ENCODE results near the gene KRTAP4-7.

The KRTAP4-7 gene

GRCh38 chr17:41131979-41132378 lies 48.0 kb downstream of the KRTAP4-7 start:
- DNase-seq (ENCODE audit: low spot score): peak; percentile 25
- TF ChIP-seq, protein P1, sequence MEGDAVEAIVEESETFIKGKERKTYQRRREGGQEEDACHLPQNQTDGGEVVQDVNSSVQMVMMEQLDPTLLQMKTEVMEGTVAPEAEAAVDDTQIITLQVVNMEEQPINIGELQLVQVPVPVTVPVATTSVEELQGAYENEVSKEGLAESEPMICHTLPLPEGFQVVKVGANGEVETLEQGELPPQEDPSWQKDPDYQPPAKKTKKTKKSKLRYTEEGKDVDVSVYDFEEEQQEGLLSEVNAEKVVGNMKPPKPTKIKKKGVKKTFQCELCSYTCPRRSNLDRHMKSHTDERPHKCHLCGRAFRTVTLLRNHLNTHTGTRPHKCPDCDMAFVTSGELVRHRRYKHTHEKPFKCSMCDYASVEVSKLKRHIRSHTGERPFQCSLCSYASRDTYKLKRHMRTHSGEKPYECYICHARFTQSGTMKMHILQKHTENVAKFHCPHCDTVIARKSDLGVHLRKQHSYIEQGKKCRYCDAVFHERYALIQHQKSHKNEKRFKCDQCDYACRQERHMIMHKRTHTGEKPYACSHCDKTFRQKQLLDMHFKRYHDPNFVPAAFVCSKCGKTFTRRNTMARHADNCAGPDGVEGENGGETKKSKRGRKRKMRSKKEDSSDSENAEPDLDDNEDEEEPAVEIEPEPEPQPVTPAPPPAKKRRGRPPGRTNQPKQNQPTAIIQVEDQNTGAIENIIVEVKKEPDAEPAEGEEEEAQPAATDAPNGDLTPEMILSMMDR (IDR thresholded peaks at IDR 0.05; ENCODE audit: extremely low read depth, missing control alignments): no peak

DNA sequence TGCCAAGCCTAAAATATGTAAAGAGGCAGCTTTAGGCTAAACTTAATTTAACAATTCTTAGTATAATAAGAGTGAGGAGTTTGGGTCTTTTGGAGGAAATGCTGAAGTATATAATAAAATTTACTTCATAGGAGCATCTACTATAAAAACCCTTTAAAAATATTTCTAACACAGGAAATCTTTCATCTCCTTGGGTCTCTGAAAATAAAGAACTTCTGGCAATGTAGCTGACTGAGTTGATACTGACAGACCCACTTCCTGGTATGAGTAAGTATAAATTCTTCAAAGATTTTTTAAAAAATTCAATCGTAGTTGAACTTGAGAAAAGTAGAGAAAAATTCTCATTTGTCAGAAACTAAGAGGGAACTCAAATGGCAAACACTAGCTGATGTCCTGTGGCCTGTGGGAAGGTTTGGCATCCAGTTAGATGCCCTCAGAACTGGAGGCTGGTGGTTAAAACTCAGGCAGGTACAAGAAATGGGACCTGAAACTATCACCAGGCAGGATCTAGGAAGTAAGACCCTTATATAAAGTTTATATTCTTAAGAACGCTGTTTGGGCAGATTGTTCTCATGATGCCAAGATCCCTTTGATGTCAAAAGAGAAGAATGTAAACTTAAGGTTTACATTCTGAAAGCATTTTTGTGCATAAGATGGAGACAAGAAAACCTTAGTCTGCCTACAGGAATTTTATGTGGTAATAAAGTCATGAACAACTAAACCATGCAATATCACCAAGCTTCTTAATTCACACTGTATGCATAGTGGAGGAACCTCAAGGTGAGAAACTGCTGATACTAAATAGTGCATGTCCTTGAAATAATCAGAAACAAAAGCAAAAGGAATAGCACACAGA lies 50.2 kb downstream of the KRTAP4-7 start:
- no peak for DNase-seq (ENCODE audit: low spot score)
- TF ChIP-seq, protein P1 (IDR thresholded peaks at IDR 0.05; ENCODE audit: extremely low read depth, missing control alignments): no peak
